ENCODE results near the gene TYW1. TPM values are rescaled to one million over a fixed set of nuclear protein-coding genes. Genes with fewer than 3 reads are reported as not detected.
A peak's percentile ranks its signal among the peaks of the same experiment; 100 is the strongest.
"Not testable (repeated sequence)": the region's sequence is repeated elsewhere in the genome, so short reads cannot be mapped to it uniquely, and the experiment has no call there.

TYW1 gene
- total RNA-seq, 4 donors from 2014 or later, result 19.9 to 34.5 (median 24.3) TPM

- DNase-seq (ENCODE audit: low spot score) (no peak), ATAC-seq (ENCODE audit: low FRiP score) (no peak)
- TF ChIP-seq CTCF (IDR thresholded peaks at IDR 0.05), result no peak
These were observed 104.3 kb downstream of the TYW1 start for GRCh38 chr7:67100956-67101361.

GRCh38 chr7:67104937-67105336 is 108.3 kb downstream of the TYW1 start:
- ATAC-seq (ENCODE audit: low FRiP score), result peak; percentile 48
- not testable (repeated sequence) for DNase-seq (ENCODE audit: low spot score)

GRCh38 chr7:67105377-67105776 is 108.7 kb downstream of the TYW1 start:
- no peak for TF ChIP-seq CTCF (IDR thresholded peaks at IDR 0.05)
- DNase-seq (ENCODE audit: low spot score) (no peak), ATAC-seq (ENCODE audit: low FRiP score) (peak; percentile 33)

- not testable (repeated sequence) for DNase-seq (ENCODE audit: low spot score); ATAC-seq (ENCODE audit: low FRiP score)
These were observed 109.6 kb downstream of the TYW1 start for GRCh38 chr7:67106255-67106654.

GRCh38 chr7:67111342-67111741 is 114.7 kb downstream of the TYW1 start:
- DNase-seq (ENCODE audit: low spot score); ATAC-seq (ENCODE audit: low FRiP score): not testable (repeated sequence)

GRCh38 chr7:67114483-67115246 is 118.0 kb downstream of the TYW1 start:
- not testable (repeated sequence) for ATAC-seq (ENCODE audit: low FRiP score); DNase-seq (ENCODE audit: low spot score)

- DNase-seq (ENCODE audit: low spot score); ATAC-seq (ENCODE audit: low FRiP score): not testable (repeated sequence)
These were observed 123.9 kb downstream of the TYW1 start for GRCh38 chr7:67120491-67120890.

- not testable (repeated sequence) for DNase-seq (ENCODE audit: low spot score); ATAC-seq (ENCODE audit: low FRiP score)
These were observed 131.6 kb downstream of the TYW1 start for GRCh38 chr7:67128257-67128656.

GRCh38 chr7:67130766-67131165 is 134.1 kb downstream of the TYW1 start:
- peak; percentile 7 for ATAC-seq (ENCODE audit: low FRiP score)
- not testable (repeated sequence) for DNase-seq (ENCODE audit: low spot score)

- DNase-seq (ENCODE audit: low spot score); ATAC-seq (ENCODE audit: low FRiP score): not testable (repeated sequence)
These were observed 138.3 kb downstream of the TYW1 start for GRCh38 chr7:67134912-67135311.

- not testable (repeated sequence) for DNase-seq (ENCODE audit: low spot score); ATAC-seq (ENCODE audit: low FRiP score)
These were observed 139.2 kb downstream of the TYW1 start for GRCh38 chr7:67135617-67136486.

- ATAC-seq (ENCODE audit: low FRiP score); DNase-seq (ENCODE audit: low spot score): not testable (repeated sequence)
These were observed 140.9 kb downstream of the TYW1 start for GRCh38 chr7:67137489-67137888.

- not testable (repeated sequence) for ATAC-seq (ENCODE audit: low FRiP score); DNase-seq (ENCODE audit: low spot score)
These were observed 143.2 kb downstream of the TYW1 start for GRCh38 chr7:67139876-67140275.

GRCh38 chr7:67141001-67141400 is 144.4 kb downstream of the TYW1 start:
- DNase-seq (ENCODE audit: low spot score); ATAC-seq (ENCODE audit: low FRiP score): not testable (repeated sequence)

- not testable (repeated sequence) for DNase-seq (ENCODE audit: low spot score); ATAC-seq (ENCODE audit: low FRiP score)
These were observed 146.6 kb downstream of the TYW1 start for GRCh38 chr7:67143091-67143786.

GRCh38 chr7:67145581-67146193 is 149.1 kb downstream of the TYW1 start:
- not testable (repeated sequence) for DNase-seq (ENCODE audit: low spot score); ATAC-seq (ENCODE audit: low FRiP score)
